Naive thymus-derived CD4-positive, alpha-beta T cell (primary cell): ENCODE data around the gene DHDH. TPM values are rescaled to one million over a fixed set of nuclear protein-coding genes. Genes with fewer than 3 reads are reported as not detected.

Experiments
- ATAC-seq: fragments of 150-1000 bp; cut with Tn5 transposase; 2 replicates; pipeline ENCODE4 v1.10.0; 2021; ENCODE audit warnings: mild to moderate bottlenecking, moderate library complexity
- CTCF ChIA-PET: fragments of 350-600 bp; sonication (Branson Sonifier 250); formaldehyde crosslinking; loops from one replicate; lab custom pipeline; 2021; ENCODE audit warnings: antibody characterized with exemption; lab: Charles Lee
- POLR2A ChIA-PET: fragments of 350-600 bp; sonication (Branson Sonifier 250); formaldehyde crosslinking; loops from one replicate; lab custom pipeline; 2021; ENCODE audit warnings: antibody characterized with exemption, inconsistent platforms; lab: Charles Lee
- DNase-seq, 9 donors: peaks; one replicate each; pipeline versions ENCODE4 v3.0.0 to v3.0.0-alpha.2; 2020 to 2022; ENCODE audit warnings: mixed read lengths in 1 of 9
- H3K27ac ChIP-seq: one replicate; pipeline ENCODE4 v1.7.0; 2013; ENCODE audit warnings: mild to moderate bottlenecking, low read depth, low read length, moderate library complexity
- H3K27me3 ChIP-seq, 2 donors: one replicate each; pipeline ENCODE4 v1.7.0; 2013; ENCODE audit warnings: low read length in 2 of 2, mild to moderate bottlenecking in 2 of 2, moderate library complexity in 2 of 2; ENCODE audit not compliant: control insufficient read depth in 2 of 2, insufficient read depth in 2 of 2
- H3K36me3 ChIP-seq, 3 experiments: 1 replicate in 2 of 3; 2 replicates in 1 of 3; pipeline ENCODE4 v1.7.0; 2013; ENCODE audit warnings: low read length in 3 of 3, mild to moderate bottlenecking in 3 of 3, moderate library complexity in 1 of 3; ENCODE audit not compliant: insufficient read depth in 3 of 3, control insufficient read depth in 2 of 3
- H3K4me1 ChIP-seq, 2 donors: one replicate each; pipeline ENCODE4 v1.7.0; 2013; ENCODE audit warnings: low read length in 2 of 2, mild to moderate bottlenecking in 2 of 2, moderate library complexity in 1 of 2; ENCODE audit not compliant: control insufficient read depth in 2 of 2, insufficient read depth in 2 of 2
- H3K4me3 ChIP-seq: 2 replicates; pipeline ENCODE4 v1.7.0; 2013; ENCODE audit warnings: mild to moderate bottlenecking, low read length
- H3K9me3 ChIP-seq, 3 experiments: 1 replicate in 2 of 3; 2 replicates in 1 of 3; pipeline ENCODE4 v1.7.0; 2013; ENCODE audit warnings: low read length in 3 of 3; ENCODE audit not compliant: control insufficient read depth in 2 of 3
- H3K27ac Mint-ChIP-seq, 9 donors: one replicate each; pipeline ENCODE4 v1.8.0; 2020 to 2022; ENCODE audit warnings: mixed read lengths in 9 of 9, mild to moderate bottlenecking in 8 of 9, moderate library complexity in 5 of 9, inconsistent platforms in 2 of 9
- H3K27me3 Mint-ChIP-seq, 5 donors: one replicate each; pipeline ENCODE4 v1.8.0; 2021 to 2022; ENCODE audit warnings: mixed read lengths in 5 of 5, mild to moderate bottlenecking in 1 of 5
- H3K36me3 Mint-ChIP-seq, 5 donors: one replicate each; pipeline ENCODE4 v1.8.0; 2020 to 2022; ENCODE audit warnings: mixed read lengths in 5 of 5, mild to moderate bottlenecking in 3 of 5, inconsistent platforms in 1 of 5
- H3K4me1 Mint-ChIP-seq, 7 donors: one replicate each; pipeline ENCODE4 v1.8.0; 2020 to 2022; ENCODE audit warnings: mixed read lengths in 7 of 7, mild to moderate bottlenecking in 3 of 7, inconsistent platforms in 1 of 7
- H3K4me3 Mint-ChIP-seq, 10 donors: one replicate each; pipeline ENCODE4 v1.8.0; 2020 to 2022; ENCODE audit warnings: mild to moderate bottlenecking in 10 of 10, mixed read lengths in 10 of 10, moderate library complexity in 6 of 10, inconsistent platforms in 2 of 10
- H3K9me3 Mint-ChIP-seq, 11 donors: one replicate each; pipeline ENCODE4 v1.8.0; 2020 to 2022; ENCODE audit warnings: mixed read lengths in 11 of 11, mild to moderate bottlenecking in 4 of 11, inconsistent platforms in 1 of 11, moderate library complexity in 1 of 11
- intact Hi-C, 2 donors: fragments of 100-400 bp; cut with micrococcal nuclease; formaldehyde crosslinking; loops; one replicate each; pipeline ENCODE4 v1.15.1; 2023
- polyA plus RNA-seq, 2 donors: library from polyadenylated mRNA; unstranded; fragments of 300-500 nt; fragmentation: Illumina TruSeq; gene quantifications; one replicate each; pipeline ENCODE4 v1.2.3, GENCODE V29; 2021
- total RNA-seq, 6 experiments: library from RNA in 5 of 6; stranded (reverse) in 5 of 6; gene quantifications; 1 replicate in 5 of 6; 2 replicates in 1 of 6; pipeline ENCODE4 v1.2.3 and lab custom pipeline; 2021 to 2026

DHDH gene
- total and polyA plus RNA-seq, 7 experiments from 2014 or later: 1.0 to 2.7 (median 1.3) TPM

DNA sequence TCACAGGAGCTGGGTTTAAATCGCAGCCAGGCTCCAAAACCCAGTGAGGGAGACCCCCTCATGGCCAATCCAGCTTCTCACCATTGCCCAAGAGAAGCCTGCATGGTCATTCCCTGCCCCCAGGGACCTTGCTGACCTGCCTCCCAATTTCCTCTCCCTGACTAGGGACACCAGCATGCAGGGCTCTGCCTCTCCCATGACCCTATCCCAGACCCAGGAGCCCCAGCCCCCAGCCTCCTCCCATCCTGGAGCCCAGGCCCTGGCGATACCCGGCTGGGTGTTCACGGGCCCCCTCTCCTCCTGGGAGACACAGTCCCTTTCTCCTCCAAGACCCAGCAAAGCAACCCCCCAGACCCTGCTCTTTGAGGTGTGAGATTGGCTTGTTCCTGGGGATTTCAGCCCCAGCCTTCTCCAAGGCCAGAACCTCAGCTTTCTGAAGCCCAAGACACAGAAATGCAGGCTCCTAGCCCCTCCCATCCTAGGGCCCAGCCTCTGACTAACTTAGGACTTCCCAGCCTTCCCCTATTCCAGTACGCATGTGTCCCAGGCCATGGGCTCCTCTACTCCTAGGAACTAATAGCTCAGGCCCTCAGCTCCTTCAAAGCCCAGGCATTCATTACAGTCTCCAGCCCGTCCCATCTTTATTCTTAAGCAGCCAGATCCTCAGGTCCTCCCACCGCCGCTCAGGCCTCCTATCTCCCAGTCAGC lies 58.5 kb downstream of the DHDH start:
- ChIA-PET CTCF (interaction anchor here (0.5 to 2.1 kb wide), 7 partner anchors 18 to 204 kb away, joined by 3 to 10 read pairs (median 4); no protein-coding TSS in a partner anchor), POLR2A (interaction anchor here (0.8 to 4.2 kb wide), 6 partner anchors 10 to 672 kb away, joined by 4 to 58 read pairs (median 4); partner anchors contain the start of gene FTL)
- Histone ChIP-seq H3K27ac (peak overlapping the region; percentile 80), H3K36me3 (peaks cover 0 to 13% (median 0%) of the 10 kb centered on the region in 3 experiments), H3K9me3 (no peaks in the 10 kb centered on the region), H3K27me3 (no peaks in the 10 kb centered on the region), H3K4me1 (peaks cover 23 to 24% of the 10 kb centered on the region in 2 donors), H3K4me3 (peak overlapping the region; percentile 70)
- Mint-ChIP-seq H3K4me3 (peak overlapping the region; percentile 95 to 100 (median 96)), H3K27me3 (no peaks in the 10 kb centered on the region), H3K36me3 (peaks cover 0 to 22% (median 9%) of the 10 kb centered on the region in 5 donors), H3K27ac (peak overlapping the region; percentile 87 to 99 (median 96)), H3K4me1 (peaks cover 39 to 57% (median 42%) of the 10 kb centered on the region in 7 donors), H3K9me3 (peaks cover 0 to 2% (median 0%) of the 10 kb centered on the region in 11 donors)
- ATAC-seq (no peak), DNase-seq (no peak)
- intact Hi-C loops: loop anchor here (2.0 to 10.0 kb wide), 13 partner anchors 27 to 1520 kb away; partner anchors contain the start of genes ALDH16A1 (in 2 of the 2), PIH1D1 (in 2 of the 2), ASPDH (in 1 of the 2) and BAX (in 1 of the 2)

DNA sequence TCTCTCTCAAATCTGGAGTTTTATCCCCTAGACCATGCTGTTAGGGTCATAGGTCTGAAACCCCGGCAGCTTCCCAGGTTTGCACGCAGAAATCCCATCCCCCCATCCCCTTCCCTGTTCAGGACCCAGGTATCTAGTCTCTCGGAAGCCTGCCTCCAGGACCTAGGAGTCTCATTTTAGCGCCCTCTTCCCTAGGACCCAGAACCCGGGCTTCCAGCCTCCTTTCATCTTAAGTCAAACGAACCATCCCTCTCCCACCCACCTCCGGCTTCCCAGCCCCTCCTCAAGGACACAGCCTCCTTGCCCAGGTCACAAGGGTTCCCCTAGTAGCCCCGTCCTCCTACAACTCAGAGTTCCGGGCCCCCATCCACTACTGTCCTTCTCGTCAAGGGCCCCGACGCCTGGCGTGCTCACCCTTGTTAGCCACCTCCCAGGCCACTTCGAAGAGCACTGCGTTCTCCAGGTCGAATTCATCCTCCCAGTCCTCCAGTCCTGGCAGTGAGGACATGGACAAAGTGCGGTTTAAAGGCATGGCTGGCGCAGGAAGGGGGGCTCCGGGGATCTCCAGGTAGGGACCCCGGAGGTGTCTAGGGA lies 59.2 kb downstream of the DHDH start:
- peaks cover 0 to 2% (median 0%) of the 10 kb centered on the region in 11 donors for H3K9me3 Mint-ChIP-seq
- DNase-seq (peak in 1 of 9 donors; percentile 14), ATAC-seq (no peak)
- no peaks in the 10 kb centered on the region for H3K9me3 ChIP-seq
- no peaks in the 10 kb centered on the region for H3K27me3 Mint-ChIP-seq
- ChIA-PET CTCF (interaction anchor here (0.6 to 2.1 kb wide), 12 partner anchors 9 to 268 kb away, joined by 3 to 10 read pairs (median 4); partner anchors contain the start of genes DHDH and FTL), POLR2A (interaction anchor here (0.8 to 4.2 kb wide), 18 partner anchors 11 to 858 kb away, joined by 3 to 58 read pairs (median 4); partner anchors contain the start of genes CA11, FTL, PIH1D1 and PTOV1)
- peaks cover 0 to 13% (median 0%) of the 10 kb centered on the region in 3 experiments for H3K36me3 ChIP-seq
- peaks cover 39 to 60% (median 45%) of the 10 kb centered on the region in 7 donors for H3K4me1 Mint-ChIP-seq
- no peaks in the 10 kb centered on the region for H3K27me3 ChIP-seq
- peak overlapping the region; percentile 80 for H3K27ac ChIP-seq
- H3K27ac Mint-ChIP-seq: peak overlapping the region; percentile 87 to 99 (median 96)
- H3K4me3 ChIP-seq: peak overlapping the region; percentile 70
- peaks cover 23 to 24% of the 10 kb centered on the region in 2 donors for H3K4me1 ChIP-seq
- H3K4me3 Mint-ChIP-seq: peak overlapping the region; percentile 95 to 100 (median 96)
- intact Hi-C loops: loop anchor here (1.0 to 10.0 kb wide), 32 partner anchors 26 to 1520 kb away; partner anchors contain the start of genes ALDH16A1 (in 2 of the 2), DBP (in 2 of the 2), FTL (in 2 of the 2) and NUCB1 (in 2 of the 2)
- peaks cover 0 to 20% (median 9%) of the 10 kb centered on the region in 5 donors for H3K36me3 Mint-ChIP-seq

DNA sequence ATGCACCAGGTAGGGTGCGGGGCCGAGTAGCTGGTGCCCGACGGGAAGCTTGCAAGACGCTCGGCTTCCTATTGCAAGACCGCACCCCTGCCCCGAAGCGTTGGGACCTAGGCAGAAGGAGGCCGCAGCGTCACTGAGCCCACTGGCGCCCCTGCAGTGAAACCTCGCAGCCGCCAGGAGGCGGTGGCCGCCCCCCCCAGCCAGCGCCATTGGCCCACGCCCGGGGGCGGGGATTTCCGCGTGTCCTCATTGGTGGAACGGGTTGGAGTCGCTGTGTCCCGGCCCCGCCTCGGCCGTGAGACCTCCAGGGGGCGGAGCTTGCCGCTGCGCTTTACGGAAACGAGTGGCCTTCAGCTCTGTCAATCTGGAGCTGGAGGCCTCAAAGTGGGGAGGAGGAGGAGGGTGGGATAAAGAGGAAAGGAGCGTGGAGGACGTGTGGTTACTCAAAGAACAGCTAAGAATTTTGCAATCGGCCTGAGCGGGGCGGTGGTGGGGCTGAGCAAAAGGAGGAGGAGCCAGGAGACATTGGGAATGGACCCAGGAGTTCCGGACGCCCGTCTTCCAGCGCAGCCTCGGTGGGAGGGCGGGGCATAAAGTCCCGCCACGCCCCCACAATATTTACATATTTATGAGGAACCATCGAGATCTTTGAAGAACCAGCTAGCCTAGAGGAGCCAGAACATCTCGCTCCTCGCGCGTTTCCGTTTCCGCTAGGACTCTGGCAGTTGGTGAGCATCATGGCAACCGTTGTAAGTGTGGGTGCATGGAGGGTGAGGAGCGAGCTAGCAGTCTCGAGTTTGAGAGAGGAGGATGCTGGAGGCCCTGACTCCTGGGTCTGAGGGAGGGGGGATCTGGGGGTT lies 59.9 kb downstream of the DHDH start, which contains the start of the genes GYS1 and RUVBL2:
Gene GYS1, minus strand, starts transcription at position 135 of the 860 bp plus-strand sequence. CDS start 197 bp downstream, outside the sequence.
Gene RUVBL2, plus strand, starts transcription at position 713 of the 860 bp plus-strand sequence. Its CDS starts 25 bp downstream, at position 738.
- CTCF ChIA-PET: interaction anchor here (0.6 to 2.1 kb wide), 22 partner anchors 10 to 817 kb away, joined by 3 to 10 read pairs (median 4); partner anchors contain the start of genes DHDH and FTL
- Mint-ChIP-seq H3K9me3 (no peaks in the 10 kb centered on the region), H3K36me3 (peaks cover 0 to 16% (median 4%) of the 10 kb centered on the region in 5 donors), H3K4me1 (peaks cover 40 to 59% (median 46%) of the 10 kb centered on the region in 7 donors), H3K27me3 (no peaks in the 10 kb centered on the region), H3K27ac (peak within 1 kb of the TSS; percentile 89 to 99 (median 97)), H3K4me3 (peak within 1 kb of the TSS; percentile 95 to 100 (median 96))
- Histone ChIP-seq H3K9me3 (no peaks in the 10 kb centered on the region), H3K4me3 (peak within 1 kb of the TSS; percentile 70), H3K27ac (peak within 1 kb of the TSS; percentile 80), H3K4me1 (peaks cover 23 to 24% of the 10 kb centered on the region in 2 donors), H3K36me3 (peaks cover 0 to 9% (median 0%) of the 10 kb centered on the region in 3 experiments), H3K27me3 (no peaks in the 10 kb centered on the region)
- DNase-seq (peak; percentile 96 to 100 (median 99)), ATAC-seq (peak; percentile 95)
- POLR2A ChIA-PET: interaction anchor here (0.6 to 4.2 kb wide), 26 partner anchors 12 to 1883 kb away, joined by 3 to 58 read pairs (median 4); partner anchors contain the start of genes CA11, CARD8, FTL and PIH1D1
- intact Hi-C loops: loop anchor here (1.0 to 10.0 kb wide), 32 partner anchors 25 to 1519 kb away; partner anchors contain the start of genes ALDH16A1 (in 2 of the 2), DBP (in 2 of the 2), FTL (in 2 of the 2) and NUCB1 (in 2 of the 2)

DNA sequence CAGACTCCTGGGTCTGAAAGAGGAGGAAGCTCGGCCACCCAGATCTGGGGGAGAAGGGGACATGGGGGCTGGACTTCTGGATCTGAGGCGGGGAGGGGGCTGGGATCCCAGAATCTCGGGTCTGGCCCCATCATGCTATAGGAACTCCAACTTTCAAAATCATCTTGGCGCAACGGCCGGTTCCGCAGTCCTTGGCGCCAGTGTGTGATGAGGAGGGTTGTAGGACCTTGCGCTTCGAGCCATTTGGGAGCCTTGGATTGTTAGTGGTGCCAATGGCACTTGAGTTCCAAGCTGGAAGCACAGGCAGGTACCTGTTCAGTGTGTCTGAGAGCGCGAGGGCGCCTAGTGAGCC lies 60.5 kb downstream of the DHDH start:
- no peaks in the 10 kb centered on the region for H3K9me3 Mint-ChIP-seq
- peak overlapping the region; percentile 80 for H3K27ac ChIP-seq
- peak overlapping the region; percentile 89 to 99 (median 97) for H3K27ac Mint-ChIP-seq
- H3K9me3 ChIP-seq: no peaks in the 10 kb centered on the region
- POLR2A ChIA-PET: interaction anchor here (0.6 to 4.2 kb wide), 16 partner anchors 12 to 1884 kb away, joined by 3 to 58 read pairs (median 6); partner anchors contain the start of genes CA11, FTL, PIH1D1 and PPP1R15A
- no peaks in the 10 kb centered on the region for H3K27me3 ChIP-seq
- H3K36me3 Mint-ChIP-seq: peaks cover 0 to 13% (median 0%) of the 10 kb centered on the region in 5 donors
- H3K27me3 Mint-ChIP-seq: no peaks in the 10 kb centered on the region
- peaks cover 0 to 4% (median 0%) of the 10 kb centered on the region in 3 experiments for H3K36me3 ChIP-seq
- H3K4me3 ChIP-seq: peak overlapping the region; percentile 70
- DNase-seq: no peak
- no peak for ATAC-seq
- intact Hi-C loops: loop anchor here (5.0 to 10.0 kb wide), 8 partner anchors 61 to 1518 kb away; partner anchors contain the start of genes ALDH16A1 (in 2 of the 2), PIH1D1 (in 2 of the 2), ASPDH (in 1 of the 2) and CGB7 (in 1 of the 2)
- H3K4me1 ChIP-seq: peaks cover 23 to 24% of the 10 kb centered on the region in 2 donors
- peaks cover 40 to 59% (median 46%) of the 10 kb centered on the region in 7 donors for H3K4me1 Mint-ChIP-seq
- H3K4me3 Mint-ChIP-seq: peak overlapping the region; percentile 95 to 100 (median 96)
- CTCF ChIA-PET: interaction anchor here (0.7 to 2.1 kb wide), 14 partner anchors 10 to 687 kb away, joined by 3 to 10 read pairs (median 4); partner anchors contain the start of gene FTL
